Measurements from ENCODE around the gene MBOAT1. TPM values are rescaled to one million over a fixed set of nuclear protein-coding genes. Genes with fewer than 3 reads are reported as not detected.
"Not testable (repeated sequence)": the region's sequence is repeated elsewhere in the genome, so short reads cannot be mapped to it uniquely, and the experiment has no call there.

The MBOAT1 gene
- polyA plus RNA-seq, 3 donors from 2014 or later, result 0.14 to 0.76 TPM; not detected in 1

DNA sequence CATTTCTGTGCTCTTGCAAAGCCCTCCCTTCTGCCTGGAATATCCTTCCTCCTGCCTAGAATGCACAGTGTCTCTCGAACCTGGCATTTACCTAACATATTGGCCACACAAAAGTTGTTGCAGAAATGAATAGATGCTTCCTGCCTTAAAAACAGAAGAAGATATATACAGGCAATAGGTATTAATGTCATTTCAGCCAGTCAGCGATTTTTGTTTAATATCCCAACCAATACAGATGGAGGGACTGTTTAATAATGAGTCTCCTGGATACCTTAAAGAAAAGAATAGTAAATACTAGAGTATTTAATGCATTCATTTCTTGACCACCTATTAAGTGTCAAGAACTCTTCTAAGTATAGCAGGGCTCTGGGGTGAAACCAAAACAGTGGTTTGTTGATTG lies 70.3 kb downstream of the MBOAT1 start:
- Mint-ChIP-seq H3K36me3 (no peaks in the 10 kb centered on the region), H3K27me3 (ENCODE audit: low read depth in 3 of 3) (peaks cover 0 to 2% (median 0%) of the 10 kb centered on the region in 3 donors), H3K4me1 (no peaks in the 10 kb centered on the region), H3K27ac (no peak overlapping the region), H3K4me3 (no peak overlapping the region), H3K9me3 (no peaks in the 10 kb centered on the region)
- no peak for DNase-seq

GRCh38 chr6:20139127-20139963 lies 72.9 kb downstream of the MBOAT1 start:
- not testable (repeated sequence) for DNase-seq; H3K27me3 Mint-ChIP-seq (ENCODE audit: low read depth in 3 of 3); H3K9me3 Mint-ChIP-seq; H3K27ac Mint-ChIP-seq; H3K36me3 Mint-ChIP-seq; H3K4me3 Mint-ChIP-seq; H3K4me1 Mint-ChIP-seq

DNA sequence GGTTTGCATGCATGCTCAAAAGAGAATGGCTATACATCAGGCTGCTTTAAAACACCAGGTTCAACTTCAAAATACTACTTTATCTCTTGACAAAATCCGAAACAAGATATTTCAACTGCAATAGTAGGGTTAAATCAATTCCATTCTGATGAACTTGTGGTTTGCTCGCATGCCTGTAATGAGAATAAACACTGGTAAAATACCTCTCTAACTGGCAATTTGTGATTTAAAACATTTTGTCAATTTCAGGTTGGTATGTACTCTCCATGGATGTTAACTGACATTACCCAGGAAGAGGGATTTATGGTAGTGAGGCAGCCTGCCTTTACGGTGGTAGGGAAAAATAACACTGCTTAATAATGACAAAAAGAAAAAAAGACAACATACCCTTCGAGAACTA lies 74.4 kb downstream of the MBOAT1 start:
- H3K4me1 Mint-ChIP-seq, result no peaks in the 10 kb centered on the region
- no peaks in the 10 kb centered on the region for H3K9me3 Mint-ChIP-seq
- H3K27ac Mint-ChIP-seq, result no peak overlapping the region
- H3K4me3 Mint-ChIP-seq, result no peak overlapping the region
- no peaks in the 10 kb centered on the region for H3K36me3 Mint-ChIP-seq
- DNase-seq, result no peak
- H3K27me3 Mint-ChIP-seq (ENCODE audit: low read depth in 3 of 3), result peaks cover 0 to 4% (median 4%) of the 10 kb centered on the region in 3 donors

DNA sequence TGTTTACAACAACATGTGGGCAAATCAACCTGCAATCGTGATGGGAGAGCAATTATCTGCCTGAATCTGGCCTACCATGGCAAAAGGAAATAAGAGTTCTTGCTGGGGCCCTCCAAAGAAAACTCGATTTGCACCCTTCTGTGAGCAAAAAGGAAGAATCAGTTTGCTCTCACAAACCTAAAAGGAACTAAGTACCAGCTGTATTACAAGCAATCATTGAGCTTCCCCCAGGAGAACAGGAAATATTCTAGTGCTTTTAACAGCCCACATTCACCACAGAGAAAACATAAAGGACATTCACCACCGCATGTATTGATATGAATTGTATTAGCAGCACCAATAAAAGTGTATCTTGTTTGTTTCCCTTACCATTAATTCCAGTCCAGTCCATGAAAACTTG lies 75.0 kb downstream of the MBOAT1 start:
- Mint-ChIP-seq H3K9me3 (no peaks in the 10 kb centered on the region), H3K36me3 (no peaks in the 10 kb centered on the region), H3K4me1 (no peaks in the 10 kb centered on the region), H3K4me3 (no peak overlapping the region), H3K27ac (no peak overlapping the region), H3K27me3 (ENCODE audit: low read depth in 3 of 3) (peaks cover 0 to 4% (median 4%) of the 10 kb centered on the region in 3 donors)
- DNase-seq, result no peak

DNA sequence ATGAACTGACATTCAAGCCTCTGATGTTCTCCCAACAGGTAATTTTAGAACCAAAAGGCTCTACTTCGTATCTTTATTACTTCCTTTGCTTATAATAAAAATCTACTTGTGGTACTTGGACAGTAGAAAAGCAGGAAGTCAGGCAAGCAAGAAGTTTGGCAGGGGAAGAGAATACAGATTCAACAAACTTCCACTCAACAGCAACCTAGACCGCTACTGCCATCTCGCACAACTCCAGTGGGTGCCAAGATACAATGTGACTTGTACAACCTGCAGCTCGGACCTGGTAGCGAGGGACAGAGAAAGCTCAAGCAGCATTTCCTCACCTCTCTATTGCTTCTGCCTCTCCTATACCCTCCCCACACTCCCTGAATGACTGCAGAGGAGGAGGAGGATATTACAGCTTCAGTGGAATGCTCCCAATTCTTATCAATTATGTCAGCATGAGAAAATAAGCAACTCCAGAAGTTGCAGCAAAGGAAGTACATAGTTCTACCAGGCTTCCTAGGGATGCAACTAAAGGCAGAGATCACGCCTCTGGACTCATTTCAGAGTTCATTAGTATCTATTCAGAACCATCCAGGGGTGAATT lies 76.5 kb downstream of the MBOAT1 start:
- Mint-ChIP-seq H3K9me3 (no peaks in the 10 kb centered on the region), H3K27ac (no peak overlapping the region), H3K4me1 (no peaks in the 10 kb centered on the region), H3K36me3 (no peaks in the 10 kb centered on the region), H3K4me3 (no peak overlapping the region), H3K27me3 (ENCODE audit: low read depth in 3 of 3) (peaks cover 0 to 7% (median 4%) of the 10 kb centered on the region in 3 donors)
- DNase-seq, result no peak

- H3K27ac Mint-ChIP-seq, result no peak overlapping the region
- H3K36me3 Mint-ChIP-seq, result no peaks in the 10 kb centered on the region
- peaks cover 3 to 9% (median 4%) of the 10 kb centered on the region in 3 donors for H3K27me3 Mint-ChIP-seq (ENCODE audit: low read depth in 3 of 3)
- H3K9me3 Mint-ChIP-seq, result no peaks in the 10 kb centered on the region
- H3K4me3 Mint-ChIP-seq, result no peak overlapping the region
- no peaks in the 10 kb centered on the region for H3K4me1 Mint-ChIP-seq
- DNase-seq, result no peak
Measured at GRCh38 chr6:20134613-20135012, 77.7 kb downstream of the MBOAT1 start.

GRCh38 chr6:20129290-20130088 lies 82.8 kb downstream of the MBOAT1 start:
- H3K9me3 Mint-ChIP-seq, result no peaks in the 10 kb centered on the region
- H3K27ac Mint-ChIP-seq, result no peak overlapping the region
- peaks cover 3 to 10% (median 3%) of the 10 kb centered on the region in 3 donors for H3K27me3 Mint-ChIP-seq (ENCODE audit: low read depth in 3 of 3)
- H3K36me3 Mint-ChIP-seq, result no peaks in the 10 kb centered on the region
- H3K4me3 Mint-ChIP-seq, result no peak overlapping the region
- peaks cover 0 to 1% of the 10 kb centered on the region in 2 donors for H3K4me1 Mint-ChIP-seq
- no peak for DNase-seq

DNA sequence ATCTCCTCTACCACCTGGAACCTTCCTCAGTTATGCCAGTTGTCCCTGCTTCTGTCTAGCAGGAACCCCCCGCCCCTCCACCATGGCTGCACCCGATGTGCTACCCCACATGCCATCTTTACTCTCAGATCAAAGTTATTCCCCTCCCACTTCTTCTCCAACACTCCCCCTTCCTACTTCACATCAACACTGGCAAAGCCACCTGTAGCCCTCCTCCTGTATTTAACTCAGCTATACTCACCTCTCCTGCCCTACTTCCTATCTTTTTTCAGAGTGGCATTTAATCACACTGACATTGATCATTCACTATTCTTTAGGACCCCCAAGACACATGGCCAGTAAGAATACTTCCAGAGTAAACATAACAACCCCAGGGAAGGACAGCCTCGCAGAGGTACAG lies 84.3 kb downstream of the MBOAT1 start:
- no peak for DNase-seq
- Mint-ChIP-seq H3K36me3 (no peaks in the 10 kb centered on the region), H3K4me1 (peaks cover 0 to 1% of the 10 kb centered on the region in 2 donors), H3K4me3 (no peak overlapping the region), H3K27me3 (ENCODE audit: low read depth in 3 of 3) (peaks cover 3 to 10% (median 3%) of the 10 kb centered on the region in 3 donors), H3K9me3 (no peaks in the 10 kb centered on the region), H3K27ac (no peak overlapping the region)

DNA sequence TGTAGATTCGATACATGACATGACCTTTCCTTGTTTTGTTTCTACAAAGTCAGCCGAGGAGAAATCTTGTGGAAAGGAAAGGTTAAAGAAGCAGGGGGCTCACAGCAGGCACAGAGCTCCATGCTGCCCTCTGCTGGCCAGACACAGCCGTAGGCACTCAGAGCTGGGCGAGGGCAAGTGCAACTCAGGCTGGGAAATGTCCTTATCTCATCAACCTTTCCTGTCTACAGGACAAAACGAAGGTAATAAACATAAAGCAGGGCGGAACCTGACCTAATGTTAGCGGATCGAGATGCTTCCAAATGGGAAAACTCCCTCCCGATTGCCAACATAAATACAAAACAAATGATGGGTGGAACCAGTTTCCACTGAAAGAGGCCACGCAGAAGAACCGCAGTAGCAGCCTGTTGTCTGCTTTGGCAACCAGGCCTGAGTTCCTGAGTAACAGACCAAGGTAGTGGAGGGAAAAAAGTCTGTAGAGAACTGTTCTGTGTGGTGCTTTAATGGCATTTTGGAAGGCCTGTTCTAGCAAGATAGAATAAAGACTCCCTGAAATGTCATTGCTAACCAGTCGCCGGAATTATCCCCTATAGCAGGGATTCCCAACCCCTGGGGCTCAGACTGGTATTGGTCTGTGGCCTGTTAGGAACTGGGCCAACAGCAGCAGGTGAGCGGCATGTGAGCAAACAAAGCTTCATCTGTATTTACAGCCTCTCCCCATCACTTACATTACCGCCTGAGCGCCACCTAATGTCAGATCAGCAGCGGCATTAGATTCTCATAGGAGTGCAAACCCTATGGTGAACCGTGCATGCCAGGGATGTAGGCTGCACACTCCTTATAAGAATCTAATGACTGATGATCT lies 85.2 kb downstream of the MBOAT1 start:
- no peak overlapping the region for H3K27ac Mint-ChIP-seq
- H3K9me3 Mint-ChIP-seq, result no peaks in the 10 kb centered on the region
- H3K4me1 Mint-ChIP-seq, result peaks cover 0 to 1% of the 10 kb centered on the region in 2 donors
- peaks cover 3 to 10% (median 3%) of the 10 kb centered on the region in 3 donors for H3K27me3 Mint-ChIP-seq (ENCODE audit: low read depth in 3 of 3)
- DNase-seq, result peak; percentile 27 to 44 (median 37)
- no peaks in the 10 kb centered on the region for H3K36me3 Mint-ChIP-seq
- H3K4me3 Mint-ChIP-seq, result peak overlapping the region in 1 of 5 donors; percentile 24

- no peaks in the 10 kb centered on the region for H3K9me3 Mint-ChIP-seq
- no peak overlapping the region for H3K4me3 Mint-ChIP-seq
- DNase-seq, result no peak
- no peaks in the 10 kb centered on the region for H3K36me3 Mint-ChIP-seq
- H3K4me1 Mint-ChIP-seq, result peaks cover 0 to 1% of the 10 kb centered on the region in 2 donors
- no peak overlapping the region for H3K27ac Mint-ChIP-seq
- peaks cover 3 to 10% (median 3%) of the 10 kb centered on the region in 3 donors for H3K27me3 Mint-ChIP-seq (ENCODE audit: low read depth in 3 of 3)
Measured at GRCh38 chr6:20126102-20126752, 86.0 kb downstream of the MBOAT1 start.

DNA sequence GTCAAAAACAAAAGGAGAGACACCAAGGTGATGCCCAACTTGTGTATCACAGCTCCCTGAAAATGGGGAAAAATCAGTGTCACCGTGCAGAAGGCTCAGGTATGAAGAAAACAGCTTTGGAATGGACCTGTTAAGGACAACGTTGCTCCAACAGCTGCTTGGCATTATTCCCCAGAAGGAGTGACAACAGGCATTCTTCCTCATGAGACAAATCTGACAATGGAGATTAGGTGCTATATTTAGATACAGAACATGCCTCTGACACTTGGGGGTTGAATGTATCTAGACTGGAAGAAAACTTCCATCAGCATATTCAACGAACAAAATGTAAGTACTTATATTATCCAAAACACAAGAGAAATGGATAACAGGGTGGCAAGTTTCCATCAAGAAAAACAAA lies 87.7 kb downstream of the MBOAT1 start:
- Mint-ChIP-seq H3K27ac (no peak overlapping the region), H3K4me1 (peaks cover 0 to 1% of the 10 kb centered on the region in 2 donors), H3K4me3 (no peak overlapping the region), H3K9me3 (no peaks in the 10 kb centered on the region), H3K27me3 (ENCODE audit: low read depth in 3 of 3) (peaks cover 0 to 5% (median 3%) of the 10 kb centered on the region in 3 donors), H3K36me3 (no peaks in the 10 kb centered on the region)
- DNase-seq, result no peak

GRCh38 chr6:20119485-20119884 lies 92.8 kb downstream of the MBOAT1 start:
- Mint-ChIP-seq H3K27ac (no peak overlapping the region), H3K4me3 (no peak overlapping the region), H3K4me1 (no peaks in the 10 kb centered on the region), H3K9me3 (no peaks in the 10 kb centered on the region), H3K27me3 (ENCODE audit: low read depth in 3 of 3) (peaks cover 0 to 2% (median 0%) of the 10 kb centered on the region in 3 donors), H3K36me3 (no peaks in the 10 kb centered on the region)
- DNase-seq, result no peak

DNA sequence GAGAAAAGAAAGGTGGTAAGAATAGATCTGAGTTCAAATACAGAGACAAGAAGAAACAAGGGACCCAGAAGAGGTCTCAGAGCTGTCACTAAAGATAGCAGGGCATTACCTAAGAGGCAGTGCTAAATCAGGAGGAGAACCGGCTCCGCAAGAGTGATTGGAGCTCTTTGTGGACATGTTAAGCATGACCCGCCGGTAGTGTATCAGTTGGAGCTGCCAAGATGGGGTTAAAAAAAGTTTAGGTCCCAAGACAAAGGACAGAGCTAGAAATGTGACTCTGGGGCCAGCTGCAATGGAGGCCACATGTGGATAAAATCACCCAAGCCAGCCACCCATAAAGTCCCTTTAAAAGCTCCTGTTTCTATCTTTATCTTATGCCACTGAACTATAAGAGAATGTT lies 93.4 kb downstream of the MBOAT1 start:
- no peak for DNase-seq
- no peak overlapping the region for H3K4me3 Mint-ChIP-seq
- peaks cover 0 to 2% (median 0%) of the 10 kb centered on the region in 3 donors for H3K27me3 Mint-ChIP-seq (ENCODE audit: low read depth in 3 of 3)
- H3K4me1 Mint-ChIP-seq, result no peaks in the 10 kb centered on the region
- no peaks in the 10 kb centered on the region for H3K36me3 Mint-ChIP-seq
- no peak overlapping the region for H3K27ac Mint-ChIP-seq
- H3K9me3 Mint-ChIP-seq, result no peaks in the 10 kb centered on the region
